Skeletal muscle satellite cell (primary cell): ENCODE measurements around the gene BRI3. TPM values are rescaled to one million over a fixed set of nuclear protein-coding genes. Genes with fewer than 3 reads are reported as not detected.

Source experiments
- H3K27me3 ChIP-seq: 2 replicates; pipeline ENCODE4 v1.7.0; 2013; ENCODE audit warnings: low read length; ENCODE audit not compliant: control insufficient read depth, insufficient read depth
- H3K36me3 ChIP-seq: 2 replicates; pipeline ENCODE4 v1.7.0; 2013; ENCODE audit warnings: mild to moderate bottlenecking, control low read depth, low read length; ENCODE audit not compliant: insufficient read depth
- H3K4me1 ChIP-seq: 2 replicates; pipeline ENCODE4 v1.7.0; 2013; ENCODE audit warnings: low read length; ENCODE audit not compliant: control insufficient read depth, insufficient read depth
- H3K4me2 ChIP-seq: 2 replicates; pipeline ENCODE4 v1.7.0; 2013; ENCODE audit warnings: mild to moderate bottlenecking, low read length
- H3K4me3 ChIP-seq: 2 replicates; pipeline ENCODE4 v1.7.0; 2013; ENCODE audit warnings: low read length
- H3K9ac ChIP-seq: 2 replicates; pipeline ENCODE4 v1.7.0; 2013; ENCODE audit warnings: mild to moderate bottlenecking, low read depth, low read length, moderate library complexity
- H3K9me3 ChIP-seq: replicated peaks from 2 replicates; pipeline ENCODE4 v1.7.0; 2013; ENCODE audit warnings: mild to moderate bottlenecking, control low read depth, low read length
- total RNA-seq: library from RNA; depleted of rRNA; stranded (reverse); fragments of >200 nt; gene quantifications from 2 replicates; pipeline ENCODE4 v1.2.3, GENCODE V29; 2012; rRNA removed

BRI3 gene
- total RNA-seq = 93.0 and 95.3 TPM in 2 replicates

GRCh38 chr7:98280791-98281756 is at the start of gene BRI3:
TSS of gene BRI3 (plus strand) at chr7:98281686. CDS start at chr7:98281796, 110 bp downstream.
- peak within 1 kb of the TSS; percentile 87 for H3K4me3 ChIP-seq
- H3K4me1 ChIP-seq = peaks cover 33% of the 10 kb centered on the region
- no peaks in the 10 kb centered on the region for H3K9me3 ChIP-seq
- H3K27me3 ChIP-seq = no peaks in the 10 kb centered on the region
- H3K4me2 ChIP-seq = peak within 1 kb of the TSS; percentile 94
- H3K36me3 ChIP-seq = peaks cover 32% of the 10 kb centered on the region
- peak within 1 kb of the TSS; percentile 94 for H3K9ac ChIP-seq

- no peak overlapping the region for H3K4me2 ChIP-seq
- H3K4me1 ChIP-seq = no peaks in the 10 kb centered on the region
- no peak overlapping the region for H3K4me3 ChIP-seq
- H3K36me3 ChIP-seq = peaks cover 7% of the 10 kb centered on the region
- no peaks in the 10 kb centered on the region for H3K27me3 ChIP-seq
- H3K9ac ChIP-seq = no peak overlapping the region
- H3K9me3 ChIP-seq = no peaks in the 10 kb centered on the region
Observed at GRCh38 chr7:98232263-98232585, 49.3 kb upstream of the BRI3 start.

- Histone ChIP-seq H3K4me1 (no peaks in the 10 kb centered on the region), H3K27me3 (no peaks in the 10 kb centered on the region), H3K9me3 (no peaks in the 10 kb centered on the region), H3K9ac (no peak overlapping the region), H3K36me3 (peaks cover 6% of the 10 kb centered on the region), H3K4me3 (no peak overlapping the region), H3K4me2 (no peak overlapping the region)
Observed at GRCh38 chr7:98232799-98233198, 48.7 kb upstream of the BRI3 start.

GRCh38 chr7:98233219-98234070 is 48.0 kb upstream of the BRI3 start:
- H3K36me3 ChIP-seq = peaks cover 9% of the 10 kb centered on the region
- no peak overlapping the region for H3K4me2 ChIP-seq
- no peaks in the 10 kb centered on the region for H3K27me3 ChIP-seq
- H3K4me1 ChIP-seq = no peaks in the 10 kb centered on the region
- no peak overlapping the region for H3K4me3 ChIP-seq
- H3K9me3 ChIP-seq = no peaks in the 10 kb centered on the region
- H3K9ac ChIP-seq = no peak overlapping the region

- Histone ChIP-seq H3K36me3 (peaks cover 15% of the 10 kb centered on the region), H3K4me1 (no peaks in the 10 kb centered on the region), H3K27me3 (no peaks in the 10 kb centered on the region), H3K9me3 (no peaks in the 10 kb centered on the region), H3K4me3 (no peak overlapping the region), H3K9ac (no peak overlapping the region), H3K4me2 (no peak overlapping the region)
Observed at GRCh38 chr7:98234429-98235147, 46.9 kb upstream of the BRI3 start.

- H3K4me3 ChIP-seq = no peak overlapping the region
- H3K27me3 ChIP-seq = no peaks in the 10 kb centered on the region
- no peak overlapping the region for H3K9ac ChIP-seq
- H3K4me1 ChIP-seq = no peaks in the 10 kb centered on the region
- H3K36me3 ChIP-seq = peaks cover 21% of the 10 kb centered on the region
- H3K9me3 ChIP-seq = no peaks in the 10 kb centered on the region
- no peak overlapping the region for H3K4me2 ChIP-seq
Observed at GRCh38 chr7:98235901-98236300, 45.6 kb upstream of the BRI3 start.

- no peak overlapping the region for H3K4me3 ChIP-seq
- H3K36me3 ChIP-seq = peaks cover 26% of the 10 kb centered on the region
- H3K9ac ChIP-seq = no peak overlapping the region
Observed at GRCh38 chr7:98236355-98237185, 44.9 kb upstream of the BRI3 start.

GRCh38 chr7:98238076-98238475 is 43.4 kb upstream of the BRI3 start:
- no peak overlapping the region for H3K9ac ChIP-seq
- H3K9me3 ChIP-seq = no peaks in the 10 kb centered on the region
- no peak overlapping the region for H3K4me2 ChIP-seq
- H3K4me1 ChIP-seq = no peaks in the 10 kb centered on the region
- H3K36me3 ChIP-seq = peaks cover 27% of the 10 kb centered on the region
- H3K4me3 ChIP-seq = no peak overlapping the region
- H3K27me3 ChIP-seq = no peaks in the 10 kb centered on the region

More at GRCh38 chr7:98236355-98237185, 44.9 kb upstream of the BRI3 start:
- H3K4me2 ChIP-seq = no peak overlapping the region
- H3K9me3 ChIP-seq = no peaks in the 10 kb centered on the region
- no peaks in the 10 kb centered on the region for H3K4me1 ChIP-seq
- no peaks in the 10 kb centered on the region for H3K27me3 ChIP-seq

- no peak overlapping the region for H3K4me3 ChIP-seq
- H3K27me3 ChIP-seq = no peaks in the 10 kb centered on the region
- H3K4me2 ChIP-seq = no peak overlapping the region
- no peak overlapping the region for H3K9ac ChIP-seq
- no peaks in the 10 kb centered on the region for H3K9me3 ChIP-seq
- H3K36me3 ChIP-seq = peaks cover 27% of the 10 kb centered on the region
- no peaks in the 10 kb centered on the region for H3K4me1 ChIP-seq
Observed at GRCh38 chr7:98238976-98239375, 42.5 kb upstream of the BRI3 start.

GRCh38 chr7:98240961-98241673 is 40.4 kb upstream of the BRI3 start:
- Histone ChIP-seq H3K27me3 (no peaks in the 10 kb centered on the region), H3K9ac (no peak overlapping the region), H3K4me1 (no peaks in the 10 kb centered on the region), H3K4me3 (no peak overlapping the region), H3K9me3 (no peaks in the 10 kb centered on the region), H3K36me3 (peaks cover 33% of the 10 kb centered on the region), H3K4me2 (no peak overlapping the region)
